ENCODE data around the gene NDUFA11.

NDUFA11 gene

GRCh38 chr19:5873617-5874199 lies 29.9 kb downstream of the NDUFA11 start:
- TF ChIP-seq EZH2phosphoT487 (IDR thresholded peaks at IDR 0.05; ENCODE audit: low read depth) (no peak), CTCF (IDR thresholded peaks at IDR 0.05; ENCODE audit: low read depth, low read length) (no peak)
- no peak overlapping the region for H3K27ac ChIP-seq (ENCODE audit: low read length)

GRCh38 chr19:5870986-5871394 lies 32.6 kb downstream of the NDUFA11 start:
- no peaks in the 10 kb centered on the region; the same call in 1 of the 2 replicates for H3K27me3 ChIP-seq (ENCODE audit: low read depth, low read length)
- H3K4me3 ChIP-seq (ENCODE audit: low read length): no peak overlapping the region
- no peak overlapping the region for H3K4me2 ChIP-seq (ENCODE audit: low read length)
- no peaks in the 10 kb centered on the region for H3K9me3 ChIP-seq (ENCODE audit: insufficient read depth, low read length)
- no peaks in the 10 kb centered on the region for H3K36me3 ChIP-seq (replicated peaks; ENCODE audit: low read depth, low read length)
- H2AFZ ChIP-seq (ENCODE audit: low read depth, low read length): no peak overlapping the region
- TF ChIP-seq EZH2phosphoT487 (IDR thresholded peaks at IDR 0.05; ENCODE audit: low read depth) (no peak), CTCF (IDR thresholded peaks at IDR 0.05; ENCODE audit: low read depth, low read length) (no peak)
- H3K27ac ChIP-seq (ENCODE audit: low read length): no peak overlapping the region
- H3K79me2 ChIP-seq (ENCODE audit: low read length): no peaks in the 10 kb centered on the region
- H3K9ac ChIP-seq (ENCODE audit: low read length): no peak overlapping the region
- H3K4me1 ChIP-seq (ENCODE audit: low read length): no peaks in the 10 kb centered on the region
- H4K20me1 ChIP-seq (ENCODE audit: insufficient read depth, low read length): no peaks in the 10 kb centered on the region

More at GRCh38 chr19:5873617-5874199, 29.9 kb downstream of the NDUFA11 start:
- H3K4me2 ChIP-seq (ENCODE audit: low read length): no peak overlapping the region
- no peaks in the 10 kb centered on the region for H3K36me3 ChIP-seq (replicated peaks; ENCODE audit: low read depth, low read length)
- no peaks in the 10 kb centered on the region for H3K9me3 ChIP-seq (ENCODE audit: insufficient read depth, low read length)
- no peak overlapping the region for H2AFZ ChIP-seq (ENCODE audit: low read depth, low read length)
- H3K9ac ChIP-seq (ENCODE audit: low read length): no peak overlapping the region
- no peaks in the 10 kb centered on the region for H4K20me1 ChIP-seq (ENCODE audit: insufficient read depth, low read length)
- H3K27me3 ChIP-seq (ENCODE audit: low read depth, low read length): no peaks in the 10 kb centered on the region
- no peaks in the 10 kb centered on the region for H3K4me1 ChIP-seq (ENCODE audit: low read length)
- no peaks in the 10 kb centered on the region for H3K79me2 ChIP-seq (ENCODE audit: low read length)
- H3K4me3 ChIP-seq (ENCODE audit: low read length): no peak overlapping the region

- Histone ChIP-seq H2AFZ (ENCODE audit: low read depth, low read length) (no peak overlapping the region), H3K79me2 (ENCODE audit: low read length) (no peaks in the 10 kb centered on the region), H3K4me2 (ENCODE audit: low read length) (no peak overlapping the region), H3K9me3 (ENCODE audit: insufficient read depth, low read length) (no peaks in the 10 kb centered on the region), H3K36me3 (replicated peaks; ENCODE audit: low read depth, low read length) (no peaks in the 10 kb centered on the region), H3K27me3 (ENCODE audit: low read depth, low read length) (no peaks in the 10 kb centered on the region; the same call in 1 of the 2 replicates), H3K4me1 (ENCODE audit: low read length) (no peaks in the 10 kb centered on the region), H3K9ac (ENCODE audit: low read length) (no peak overlapping the region), H3K4me3 (ENCODE audit: low read length) (no peak overlapping the region), H3K27ac (ENCODE audit: low read length) (no peak overlapping the region), H4K20me1 (ENCODE audit: insufficient read depth, low read length) (no peaks in the 10 kb centered on the region)
- TF ChIP-seq CTCF (IDR thresholded peaks at IDR 0.05; ENCODE audit: low read depth, low read length) (no peak), EZH2phosphoT487 (IDR thresholded peaks at IDR 0.05; ENCODE audit: low read depth) (no peak)
These were observed 36.1 kb downstream of the NDUFA11 start for GRCh38 chr19:5867201-5868136.

- no peak for TF ChIP-seq CTCF (IDR thresholded peaks at IDR 0.05; ENCODE audit: low read depth, low read length)
- no peak for TF ChIP-seq EZH2phosphoT487 (IDR thresholded peaks at IDR 0.05; ENCODE audit: low read depth)
These were observed 37.8 kb downstream of the NDUFA11 start for GRCh38 chr19:5865772-5866171.

More at GRCh38 chr19:5865772-5866171, 37.8 kb downstream of the NDUFA11 start:
- Histone ChIP-seq H3K4me1 (ENCODE audit: low read length) (no peaks in the 10 kb centered on the region), H3K27ac (ENCODE audit: low read length) (no peak overlapping the region), H3K9ac (ENCODE audit: low read length) (no peak overlapping the region), H3K4me2 (ENCODE audit: low read length) (no peak overlapping the region), H4K20me1 (ENCODE audit: insufficient read depth, low read length) (no peaks in the 10 kb centered on the region), H3K79me2 (ENCODE audit: low read length) (no peaks in the 10 kb centered on the region), H3K9me3 (ENCODE audit: insufficient read depth, low read length) (no peaks in the 10 kb centered on the region), H3K4me3 (ENCODE audit: low read length) (no peak overlapping the region), H3K27me3 (ENCODE audit: low read depth, low read length) (no peaks in the 10 kb centered on the region; the same call in 1 of the 2 replicates), H2AFZ (ENCODE audit: low read depth, low read length) (no peak overlapping the region), H3K36me3 (replicated peaks; ENCODE audit: low read depth, low read length) (no peaks in the 10 kb centered on the region)

All from OCI-LY3 (cell line).